Spinal cord (tissue), 10 donors: Measurements from ENCODE around the gene HS3ST2. TPM values are rescaled to one million over a fixed set of nuclear protein-coding genes. Genes with fewer than 3 reads are reported as not detected.

Source experiments
- DNase-seq, 6 donors: peaks; one replicate each; pipeline versions ENCODE4 v3.0.0 to v3.0.0-alpha.2; 2013 to 2015; ENCODE audit warnings: low spot score in 6 of 6, low read depth in 4 of 6
- H3K27ac ChIP-seq: one replicate; pipeline ENCODE4 v1.5.1; 2013; ENCODE audit warnings: low read depth, low read length, control low read depth
- H3K27me3 ChIP-seq: one replicate; pipeline ENCODE4 v1.6.1; 2013; ENCODE audit warnings: low read length; ENCODE audit not compliant: control insufficient read depth, insufficient read depth
- H3K36me3 ChIP-seq: one replicate; pipeline ENCODE4 v1.6.1; 2013; ENCODE audit warnings: low read length; ENCODE audit not compliant: control insufficient read depth, insufficient read depth
- H3K4me1 ChIP-seq: one replicate; pipeline ENCODE4 v1.6.1; 2013; ENCODE audit warnings: low read length; ENCODE audit not compliant: control insufficient read depth, insufficient read depth
- H3K4me3 ChIP-seq: one replicate; pipeline ENCODE4 v1.5.1; 2013; ENCODE audit warnings: low read depth, low read length, control low read depth
- H3K9me3 ChIP-seq: one replicate; pipeline ENCODE4 v1.6.1; 2013; ENCODE audit warnings: low read length; ENCODE audit not compliant: control insufficient read depth, insufficient read depth
- WGBS: methylation state at CpG from one replicate; pipeline ENCODE4 v1.1.5; 2013; ENCODE audit warnings: missing lambda C conversion rate; ENCODE audit not compliant: insufficient coverage; 5-methylcytosine and 5-hydroxymethylcytosine counted together
- long read RNA-seq, 4 donors: transcript quantifications; one replicate each; lab custom pipeline, GENCODE V29; 2026
- polyA plus RNA-seq, 2 donors: library from polyadenylated mRNA; unstranded; fragments of 120-200 nt; gene quantifications; one replicate each; pipeline ENCODE4 v1.2.1, GENCODE V29; 2013; ENCODE audit not compliant: insufficient read length in 2 of 2
- total RNA-seq, 2 donors: library from RNA; depleted of rRNA in 1 of 2; stranded (reverse); fragments of 120-200 nt in 1 of 2; fragments of >200 nt in 1 of 2; gene quantifications; one replicate each; pipeline versions ENCODE4 v1.2.3 to v1.2.4, GENCODE V29; 2013 to 2014
- donor health status: healthy.

Gene HS3ST2
- total RNA-seq (1 to 10 TPM; 1.2 to 8.1 TPM), polyA plus RNA-seq (10 to 100 TPM; 16.5 to 16.6 TPM)
- long read RNA-seq, donor 1, transcript HS3ST2-201 (2 exons, 2,314 nt): major isoform, 6 of 6 reads
- long read RNA-seq, donor 1, partial matches to known transcripts: 0 of 6 reads
- long read RNA-seq, donor 1, other reads (novel, unspliced or antisense): 0 of 6 reads
- long read RNA-seq, donor 2: 0 reads
- long read RNA-seq, donor 3: 0 reads
- long read RNA-seq, donor 4: 0 reads

DNA sequence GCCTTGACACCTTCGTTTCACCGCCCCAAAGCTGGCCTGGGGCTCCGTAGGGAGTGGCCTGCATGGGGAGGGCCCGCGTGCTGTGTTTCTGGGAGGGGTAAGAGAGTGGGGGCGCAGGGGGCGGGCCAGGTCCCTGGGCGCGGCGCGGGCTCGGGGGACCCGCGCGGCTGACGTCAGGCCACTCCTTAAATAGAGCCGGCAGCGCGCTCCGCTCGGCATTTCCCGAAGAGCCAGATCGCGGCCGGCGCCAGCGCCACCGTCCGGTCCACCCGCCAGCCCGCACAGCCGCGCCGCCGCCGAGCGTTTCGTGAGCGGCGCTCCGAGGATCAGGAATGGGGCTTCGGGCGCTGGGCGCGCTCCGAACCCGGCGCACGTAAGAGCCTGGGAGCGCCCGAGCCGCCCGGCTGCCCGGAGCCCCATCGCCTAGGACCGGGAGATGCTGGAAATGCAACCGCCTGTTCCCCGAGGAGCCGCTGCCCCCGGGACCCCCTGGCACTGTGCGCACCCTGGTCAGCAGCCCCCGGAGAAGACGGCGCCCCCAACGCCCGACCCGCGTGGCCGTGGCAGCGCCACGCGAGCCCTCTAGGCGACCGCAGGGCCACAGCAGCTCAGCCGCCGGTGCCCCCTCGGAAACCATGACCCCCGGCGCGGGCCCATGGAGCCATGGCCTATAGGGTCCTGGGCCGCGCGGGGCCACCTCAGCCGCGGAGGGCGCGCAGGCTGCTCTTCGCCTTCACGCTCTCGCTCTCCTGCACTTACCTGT lies at the start of gene HS3ST2:
Gene HS3ST2 (plus strand): TSS at position 215 of the 763 bp plus-strand sequence. CDS start 449 bp downstream, at position 664.
- Histone ChIP-seq H3K4me1 (peaks cover 13% of the 10 kb centered on the region), H3K4me3 (peak within 1 kb of the TSS; percentile 40), H3K9me3 (no peaks in the 10 kb centered on the region), H3K27me3 (peaks cover 30% of the 10 kb centered on the region), H3K36me3 (no peaks in the 10 kb centered on the region), H3K27ac (no peak within 1 kb of the TSS)
- WGBS: under 1% methylated on average over 88 of the region's 90 CpGs
- peak in 5 of 6 donors; percentile 36 to 91 (median 64) for DNase-seq

- Histone ChIP-seq H3K27ac (peak overlapping the region; percentile 52), H3K9me3 (no peaks in the 10 kb centered on the region), H3K4me3 (no peak overlapping the region), H3K27me3 (no peaks in the 10 kb centered on the region), H3K36me3 (no peaks in the 10 kb centered on the region), H3K4me1 (peaks cover 16% of the 10 kb centered on the region)
- DNase-seq: peak in 1 of 6 donors; percentile 52
- 23% methylated on average over 7 of the region's 9 CpGs for WGBS
These were observed 49.2 kb upstream of the HS3ST2 start for GRCh38 chr16:22764662-22765327.

GRCh38 chr16:22765479-22765878 lies 48.5 kb upstream of the HS3ST2 start:
- H3K4me1 ChIP-seq: peaks cover 16% of the 10 kb centered on the region
- peak in 1 of 6 donors; percentile 49 for DNase-seq
- peak overlapping the region; percentile 22 for H3K27ac ChIP-seq

DNA sequence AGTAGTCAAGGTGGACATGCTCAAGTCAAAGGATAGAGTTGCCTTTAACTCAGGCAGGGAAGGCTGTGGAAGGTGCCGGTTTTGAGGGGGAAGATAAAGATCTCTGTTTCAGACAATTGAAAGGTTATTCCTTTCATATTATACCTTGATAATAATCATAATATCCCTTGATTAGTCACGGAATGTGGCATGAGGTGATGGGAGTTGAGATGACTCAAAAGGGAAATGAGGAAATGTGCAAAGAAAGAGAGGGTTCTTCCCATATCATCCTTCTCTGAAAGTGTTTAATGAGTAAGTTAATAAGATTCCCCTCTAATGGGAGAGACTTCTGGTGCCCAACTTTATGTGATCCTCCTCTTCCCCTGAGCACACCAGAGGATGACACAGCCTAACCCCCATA lies 43.1 kb upstream of the HS3ST2 start:
- no peaks in the 10 kb centered on the region for H3K36me3 ChIP-seq
- WGBS: no CpG with 5 or more reads among the region's 2 CpGs
- H3K27ac ChIP-seq: no peak overlapping the region
- no peaks in the 10 kb centered on the region for H3K27me3 ChIP-seq
- no peak overlapping the region for H3K4me3 ChIP-seq
- DNase-seq: no peak
- H3K4me1 ChIP-seq: no peaks in the 10 kb centered on the region
- no peaks in the 10 kb centered on the region for H3K9me3 ChIP-seq

More at GRCh38 chr16:22765479-22765878, 48.5 kb upstream of the HS3ST2 start:
- H3K4me3 ChIP-seq: no peak overlapping the region
- no peaks in the 10 kb centered on the region for H3K27me3 ChIP-seq
- H3K9me3 ChIP-seq: no peaks in the 10 kb centered on the region
- no peaks in the 10 kb centered on the region for H3K36me3 ChIP-seq

GRCh38 chr16:22771551-22771950 lies 42.4 kb upstream of the HS3ST2 start:
- WGBS: no CpG with 5 or more reads among the region's 1 CpG
- Histone ChIP-seq H3K27me3 (no peaks in the 10 kb centered on the region), H3K9me3 (no peaks in the 10 kb centered on the region), H3K4me1 (no peaks in the 10 kb centered on the region), H3K27ac (no peak overlapping the region), H3K4me3 (no peak overlapping the region), H3K36me3 (no peaks in the 10 kb centered on the region)
- no peak for DNase-seq

- H3K27me3 ChIP-seq: no peaks in the 10 kb centered on the region
- no peaks in the 10 kb centered on the region for H3K9me3 ChIP-seq
- no peak for DNase-seq
- no peak overlapping the region for H3K27ac ChIP-seq
- 25% methylated on average over 5 of the region's 6 CpGs for WGBS
- H3K4me3 ChIP-seq: no peak overlapping the region
- H3K36me3 ChIP-seq: no peaks in the 10 kb centered on the region
- H3K4me1 ChIP-seq: no peaks in the 10 kb centered on the region
These were observed 38.6 kb upstream of the HS3ST2 start for GRCh38 chr16:22775220-22775922.

DNA sequence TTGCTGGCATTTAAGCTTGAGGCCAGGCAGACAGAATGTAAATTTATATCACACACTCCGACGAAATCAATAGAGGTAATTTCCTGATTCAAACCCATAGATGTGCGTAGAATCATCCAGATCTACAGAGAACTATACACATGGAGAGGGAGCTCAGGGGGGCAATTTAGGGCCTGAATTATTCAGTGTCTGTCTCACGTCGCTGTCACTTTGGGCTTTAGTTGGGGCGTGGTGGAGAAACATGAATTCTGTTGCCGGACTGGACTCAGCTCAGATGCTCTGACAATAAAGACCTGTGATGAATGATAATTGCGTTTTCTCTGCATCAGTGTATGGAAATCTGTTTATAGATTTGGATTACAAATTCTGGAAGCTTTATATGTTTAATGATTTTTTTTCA lies 32.5 kb upstream of the HS3ST2 start:
- peak in 1 of 6 donors; percentile 30 for DNase-seq
- Histone ChIP-seq H3K27me3 (no peaks in the 10 kb centered on the region), H3K9me3 (no peaks in the 10 kb centered on the region), H3K4me1 (no peaks in the 10 kb centered on the region), H3K36me3 (no peaks in the 10 kb centered on the region), H3K27ac (no peak overlapping the region), H3K4me3 (no peak overlapping the region)
- 65% methylated on average over 4 of the region's 8 CpGs for WGBS

DNA sequence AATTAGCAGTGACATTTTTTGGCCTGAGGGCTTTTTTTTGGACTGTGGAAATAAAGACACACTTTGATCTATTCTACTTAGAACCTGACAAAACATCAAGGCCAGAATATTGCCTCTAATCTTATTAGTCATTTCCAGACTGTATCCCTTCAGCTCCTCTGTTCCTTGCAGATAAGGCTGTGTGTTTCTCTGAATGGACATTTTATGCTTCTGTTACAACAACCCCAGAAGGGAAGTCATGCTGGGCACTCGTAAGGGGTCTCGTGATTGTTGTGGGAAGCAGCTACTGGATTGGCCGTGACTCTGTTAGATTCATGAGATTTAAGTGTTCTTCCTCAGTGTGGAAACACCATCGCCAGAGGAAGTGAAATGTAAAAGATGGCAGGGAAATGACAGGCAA lies 31.6 kb upstream of the HS3ST2 start:
- DNase-seq: peak in 2 of 6 donors; percentile 49 to 70
- 10% methylated on average over 3 of the region's 4 CpGs for WGBS
- H3K27ac ChIP-seq: no peak overlapping the region

DNA sequence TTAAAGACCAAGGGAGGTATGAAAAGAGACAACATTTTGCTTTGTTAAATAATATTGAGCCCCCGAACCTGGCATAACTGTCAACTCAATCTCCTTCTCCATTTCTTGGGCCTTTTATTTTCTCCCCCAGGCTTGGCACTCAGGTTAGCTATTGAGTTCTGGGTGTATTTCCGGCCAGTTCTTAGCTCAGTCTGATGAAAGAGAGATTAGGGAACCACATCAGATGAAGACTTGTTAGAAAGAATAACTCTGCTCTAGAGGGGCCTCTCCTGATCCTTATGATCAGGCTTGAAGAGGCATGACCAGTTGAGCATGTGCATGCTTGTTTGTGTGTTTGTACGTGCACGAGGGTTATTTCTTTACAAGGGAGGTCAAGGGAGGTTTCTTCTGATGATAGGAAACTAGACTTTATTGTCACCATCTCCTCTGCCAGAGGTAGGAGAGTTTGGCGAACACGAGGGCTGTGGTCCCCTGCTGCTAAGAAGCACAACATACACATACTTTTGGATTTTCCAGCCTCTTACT lies 29.2 kb upstream of the HS3ST2 start:
- Histone ChIP-seq H3K4me3 (no peak overlapping the region), H3K4me1 (peaks cover 3% of the 10 kb centered on the region), H3K36me3 (no peaks in the 10 kb centered on the region), H3K27ac (no peak overlapping the region), H3K27me3 (no peaks in the 10 kb centered on the region), H3K9me3 (no peaks in the 10 kb centered on the region)
- DNase-seq: no peak
- no CpG with 5 or more reads among the region's 6 CpGs for WGBS

More for the DNA sequence above, 31.6 kb upstream of the HS3ST2 start:
- Histone ChIP-seq H3K36me3 (no peaks in the 10 kb centered on the region), H3K9me3 (no peaks in the 10 kb centered on the region), H3K27me3 (no peaks in the 10 kb centered on the region), H3K4me1 (no peaks in the 10 kb centered on the region), H3K4me3 (no peak overlapping the region)
